GM21447 (cell line): ENCODE results near the gene RTKN2.

ENCODE experiments used
- ATAC-seq: cut with Tn5 transposase; IDR thresholded peaks from one replicate; pipeline ENCODE4 v1.9.1; 2021; ENCODE audit not compliant: unreplicated experiment

Gene RTKN2

DNA sequence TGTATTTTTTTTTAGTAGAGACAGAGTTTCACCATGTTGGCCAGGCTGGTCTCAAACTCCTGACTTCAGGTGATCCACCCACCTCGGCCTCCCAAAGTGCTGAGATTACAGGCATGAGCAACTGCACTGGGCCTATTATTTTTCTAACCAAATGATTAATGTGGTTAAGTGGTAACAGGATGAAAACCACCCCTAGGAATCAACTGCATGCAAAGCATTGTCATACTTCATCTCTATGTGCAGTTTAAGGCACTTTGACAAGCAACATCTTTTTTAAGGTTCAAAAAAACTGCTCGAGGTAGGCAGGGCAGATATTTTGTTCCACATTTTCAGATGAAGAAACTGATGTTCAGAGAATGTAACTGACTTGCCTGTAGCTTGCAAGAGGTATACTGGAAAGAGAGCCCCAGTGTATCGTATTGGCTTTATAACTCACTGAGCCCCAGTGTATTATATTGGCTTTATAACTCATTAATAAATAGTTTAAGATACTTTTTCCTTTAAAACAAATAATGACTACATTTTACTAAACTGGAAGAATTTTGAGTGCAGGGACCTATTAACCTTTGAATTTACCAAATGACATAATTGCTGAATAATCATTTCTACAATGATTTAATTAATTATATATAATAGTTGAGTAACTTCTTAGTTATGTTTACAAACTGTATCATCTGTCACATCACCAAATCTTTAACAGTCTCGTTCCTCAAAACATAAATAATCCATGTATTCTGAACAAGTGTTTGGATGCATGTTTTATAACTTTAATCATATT, 38.1 kb downstream of the RTKN2 start:
- no peak for ATAC-seq

DNA sequence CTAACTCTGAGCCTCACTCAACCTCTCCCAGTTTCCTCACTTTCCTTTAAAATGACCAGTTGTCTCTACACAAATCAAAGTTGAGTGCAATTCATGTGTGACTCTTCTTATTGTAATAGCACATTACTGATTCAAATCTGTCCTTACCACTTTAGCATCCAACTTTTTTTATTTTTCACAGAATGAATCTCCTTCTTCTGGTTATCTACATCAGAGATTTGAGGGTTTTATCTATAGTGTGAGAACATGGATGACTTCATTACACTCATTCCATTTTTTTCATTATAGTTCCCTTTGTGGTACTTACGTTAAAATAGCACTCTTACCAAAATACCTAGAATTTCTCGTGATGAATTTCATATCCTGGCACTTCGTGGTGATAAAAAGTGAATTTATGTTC, 43.3 kb downstream of the RTKN2 start:
- no peak for ATAC-seq

- no peak for ATAC-seq
Observed at GRCh38 chr10:62224606-62225005, 44.0 kb downstream of the RTKN2 start.

- no peak for ATAC-seq
Observed at GRCh38 chr10:62217683-62218082, 51.0 kb downstream of the RTKN2 start.

GRCh38 chr10:62214364-62214874, 54.2 kb downstream of the RTKN2 start:
- ATAC-seq, result no peak

GRCh38 chr10:62205750-62206399, 62.8 kb downstream of the RTKN2 start:
- no peak for ATAC-seq

DNA sequence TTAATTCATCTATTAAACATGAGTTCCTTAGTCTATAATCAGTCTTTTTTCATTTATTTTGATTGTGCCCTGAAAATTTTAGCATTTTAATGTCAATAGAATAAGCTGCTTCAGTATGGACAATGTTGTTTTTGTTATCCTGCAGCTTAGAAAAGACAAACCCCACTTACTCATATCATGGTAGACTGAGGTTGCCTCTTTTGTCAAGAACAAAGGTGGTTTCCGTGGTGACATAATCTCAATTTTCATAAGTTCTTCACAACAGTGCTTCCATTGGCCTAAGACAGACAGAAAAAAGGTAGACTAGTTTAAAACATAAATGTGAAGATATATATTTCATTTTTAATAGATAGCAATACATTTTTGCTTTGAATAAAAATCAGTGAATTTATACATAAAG, 69.1 kb downstream of the RTKN2 start:
- no peak for ATAC-seq

DNA sequence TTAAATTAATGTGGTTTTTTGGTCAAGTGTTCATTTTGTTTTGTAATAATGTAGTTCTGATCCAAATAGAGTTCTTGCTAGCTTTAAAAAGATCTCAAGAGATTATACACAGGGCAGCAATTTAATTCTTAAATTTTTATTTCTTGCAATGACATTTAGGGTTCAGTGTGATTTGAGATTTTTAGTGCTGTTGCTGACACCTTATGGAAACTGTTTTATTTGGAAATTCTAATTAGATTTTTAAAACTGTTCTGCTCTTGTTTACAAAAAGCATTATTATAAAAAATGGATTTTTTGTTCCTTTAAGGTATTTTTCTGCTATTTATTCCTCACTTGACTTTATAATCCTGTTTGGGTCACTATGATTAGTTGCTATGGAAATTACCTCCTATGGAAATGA, 72.1 kb downstream of the RTKN2 start:
- ATAC-seq, result no peak

DNA sequence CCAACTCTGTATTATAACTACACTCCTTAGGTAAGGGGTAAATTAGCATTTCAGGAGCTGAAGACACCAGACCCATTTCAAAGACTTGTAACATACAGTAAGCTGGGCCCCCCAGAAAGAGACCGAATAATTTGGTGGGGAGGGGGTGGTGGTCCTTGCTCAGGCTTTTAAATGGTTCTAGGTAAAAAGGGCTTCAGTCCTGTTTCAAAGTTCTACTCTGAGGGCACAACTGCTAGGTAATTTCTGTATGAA, 73.0 kb downstream of the RTKN2 start:
- no peak for ATAC-seq

- no peak for ATAC-seq
Observed at GRCh38 chr10:62194924-62195674, 73.5 kb downstream of the RTKN2 start.

GRCh38 chr10:62193479-62193878, 75.2 kb downstream of the RTKN2 start:
- no peak for ATAC-seq

DNA sequence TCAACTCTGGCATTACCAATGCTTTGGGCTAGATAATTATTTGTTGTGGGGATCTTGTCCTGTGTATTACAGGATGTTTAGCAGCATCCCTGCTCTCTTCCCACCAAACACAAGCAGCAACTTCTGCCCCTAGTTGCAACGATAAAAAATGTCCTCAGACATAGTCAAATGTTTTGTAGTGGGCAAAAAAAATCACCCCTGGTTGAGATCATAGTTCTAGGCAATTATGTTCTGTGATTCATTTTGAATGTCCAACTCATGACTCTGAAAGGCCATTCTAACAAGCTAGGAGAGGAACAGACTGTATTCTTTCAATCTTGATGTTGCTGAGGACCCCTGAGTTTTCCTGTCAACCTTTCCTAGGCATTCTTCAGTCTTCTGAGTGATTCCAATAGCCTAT, 79.5 kb downstream of the RTKN2 start:
- no peak for ATAC-seq

- ATAC-seq, result no peak
Observed at GRCh38 chr10:62188021-62188616, 80.5 kb downstream of the RTKN2 start.

DNA sequence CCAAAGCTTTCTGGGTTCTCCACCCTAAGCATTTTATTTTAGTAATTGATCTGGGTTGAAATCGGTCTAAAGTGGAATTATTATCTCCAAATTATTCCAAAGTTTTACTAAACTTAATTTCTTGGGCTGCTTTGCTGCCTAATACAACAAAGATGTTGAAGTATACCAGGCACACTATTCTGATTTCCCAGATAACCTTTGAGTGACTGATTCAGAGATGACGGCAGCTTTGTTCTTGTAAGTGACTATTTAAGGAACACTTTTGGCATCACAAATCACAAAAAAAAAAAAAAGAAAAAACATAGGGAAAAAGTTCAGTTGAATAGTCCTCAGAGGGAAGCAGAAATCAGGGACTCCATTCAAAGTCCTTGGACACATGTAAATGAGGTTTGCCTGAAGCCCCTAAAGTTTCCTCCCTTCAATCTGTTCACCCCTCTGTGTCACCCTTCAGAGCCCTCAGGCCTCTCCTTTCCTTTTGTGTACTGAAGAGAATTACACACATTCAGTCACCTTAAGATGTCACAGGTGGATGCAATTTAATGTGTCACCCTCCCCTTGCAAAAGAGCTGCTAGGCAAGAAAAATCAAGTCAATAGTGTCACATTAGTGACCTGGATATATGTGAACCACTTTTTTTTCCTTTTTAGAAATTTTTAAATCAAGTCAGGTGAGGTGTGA, 81.5 kb downstream of the RTKN2 start:
- no peak for ATAC-seq

- ATAC-seq, result no peak
Observed at GRCh38 chr10:62185919-62186692, 82.5 kb downstream of the RTKN2 start.

DNA sequence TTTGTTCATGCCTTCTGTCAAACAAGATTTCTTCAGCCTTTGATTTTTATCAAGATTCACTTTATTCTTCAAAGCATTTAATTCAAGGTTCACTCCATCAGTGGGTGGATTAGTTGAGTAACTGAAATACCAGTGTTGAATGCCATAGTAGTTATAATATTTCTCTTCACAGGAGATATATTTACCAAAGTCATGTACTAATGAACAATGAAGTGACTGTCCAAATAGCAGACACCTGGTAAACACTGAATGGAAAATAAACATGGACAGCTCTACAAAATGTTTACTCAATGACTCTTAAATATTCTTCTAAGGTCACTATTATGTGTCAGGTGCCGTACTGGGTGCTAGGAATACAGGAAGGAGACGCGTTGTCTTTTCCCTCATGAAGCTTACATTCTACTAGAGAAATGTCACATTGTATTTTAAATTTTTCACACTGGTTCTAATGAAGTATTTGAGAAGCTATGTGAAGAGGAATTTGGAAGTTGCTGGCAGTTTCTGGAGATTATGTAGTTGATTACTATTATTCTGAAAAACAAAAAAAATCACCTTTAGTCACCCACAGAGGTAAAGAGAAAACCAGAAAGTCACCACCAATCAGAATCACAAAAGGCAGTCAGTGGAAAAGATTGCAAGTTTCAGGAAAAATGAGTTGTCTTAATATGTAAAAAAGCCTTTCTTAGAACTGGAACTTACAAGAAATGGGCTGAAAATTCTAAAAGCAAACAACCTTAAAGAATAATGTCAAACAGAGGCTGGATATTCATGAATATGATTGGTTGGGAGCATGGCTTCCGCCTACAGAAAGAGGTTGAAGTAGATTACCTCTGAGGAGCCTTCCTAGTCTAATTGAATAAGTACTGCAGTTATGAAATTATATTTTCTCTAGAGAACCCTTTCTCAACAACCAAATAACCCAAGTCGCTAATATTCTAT, 84.5 kb downstream of the RTKN2 start:
- no peak for ATAC-seq

GRCh38 chr10:62183442-62183841, 85.2 kb downstream of the RTKN2 start:
- peak; percentile 81 for ATAC-seq

DNA sequence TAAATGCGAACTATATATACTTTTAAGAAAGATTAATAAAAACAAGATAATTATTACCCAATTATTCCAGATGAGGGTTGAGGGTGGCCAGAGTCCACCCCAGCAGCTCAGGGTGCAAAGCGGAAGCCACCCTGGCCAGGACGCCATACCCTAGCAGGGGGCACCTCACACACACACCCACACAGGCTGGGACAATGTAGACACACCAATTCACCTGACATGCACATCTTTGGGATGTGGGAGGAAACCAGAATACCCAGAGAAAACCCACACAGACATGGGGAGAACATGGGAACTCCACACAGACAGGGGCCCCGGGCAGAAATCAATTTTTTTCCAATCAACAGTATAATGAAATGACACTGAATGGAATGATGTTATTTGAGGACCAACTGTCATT, 86.0 kb downstream of the RTKN2 start:
- ATAC-seq, result no peak

- ATAC-seq, result no peak
Observed at GRCh38 chr10:62182171-62182570, 86.5 kb downstream of the RTKN2 start.
